Stimulated activated CD4-positive, alpha-beta T cell treated with anti-CD3 and anti-CD28 coated beads, Interleukin-1b, Interleukin-23, amount 100 ng/mL, for 4 hours (primary cell): ENCODE results near the gene LINC00237.

Experiments
- DNase-seq, 2 donors: peaks; one replicate each; pipeline ENCODE4 v3.0.0-alpha.2; 2020; ENCODE audit warnings: low read depth in 2 of 2

Gene LINC00237

DNA sequence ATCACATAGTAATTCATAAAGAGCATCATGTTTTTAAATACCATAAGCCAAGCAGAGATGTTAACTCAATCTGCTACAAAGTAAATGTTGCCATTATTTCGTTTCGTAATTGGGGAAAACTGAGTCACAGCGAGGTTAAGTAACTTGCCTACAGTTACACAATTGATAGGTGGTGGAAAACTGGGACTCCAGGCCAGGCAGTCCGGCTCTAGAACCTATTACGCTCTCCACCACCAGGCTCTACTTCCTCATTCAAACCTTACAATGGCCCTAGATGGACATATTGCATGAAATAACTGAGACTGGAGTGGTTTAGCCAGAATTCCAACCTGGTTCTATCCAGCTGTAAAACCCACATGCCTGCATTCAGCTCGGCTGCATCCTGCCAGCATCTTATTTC, 58.2 kb downstream of the LINC00237 start:
- no peak for DNase-seq

DNA sequence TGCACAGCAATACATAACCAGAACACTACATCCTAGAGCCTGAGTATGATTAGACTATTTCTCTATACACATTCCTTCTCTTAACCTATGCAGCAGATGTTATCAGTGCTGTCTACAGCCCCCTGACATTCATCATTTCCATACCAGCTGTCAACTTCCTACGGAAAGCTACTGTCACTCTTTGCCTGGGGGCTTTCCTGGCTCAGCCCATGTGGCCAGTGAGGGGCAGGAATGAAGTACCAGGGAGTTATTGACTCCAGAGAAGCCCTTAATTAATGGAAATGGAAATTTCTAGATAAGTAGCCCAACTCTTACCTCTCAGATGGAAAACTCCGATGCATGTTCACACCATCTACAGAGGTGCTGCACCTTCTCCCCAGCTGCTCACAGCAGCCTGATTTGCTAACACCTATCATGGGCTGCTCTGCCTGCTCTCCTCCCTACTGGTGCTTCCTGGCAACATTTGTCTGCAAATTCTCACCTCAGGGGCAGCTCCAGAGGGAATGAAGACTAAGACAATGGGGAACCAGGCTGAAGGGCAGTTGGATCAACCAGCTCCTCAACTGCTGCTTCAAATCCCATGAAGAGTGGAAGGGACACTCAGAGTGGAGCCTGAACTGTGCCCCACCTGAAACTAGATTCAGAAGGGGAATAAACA, 59.6 kb downstream of the LINC00237 start:
- DNase-seq: no peak
